Large intestine (tissue), 3 donors: ENCODE results near the gene FRMD3. TPM values are rescaled to one million over a fixed set of nuclear protein-coding genes. Genes with fewer than 3 reads are reported as not detected.

Source experiments
- DNase-seq, 2 donors: peaks; one replicate each; pipeline versions ENCODE4 v3.0.0 to v3.0.0-alpha.2; 2013
- H3K27ac ChIP-seq: one replicate; pipeline ENCODE4 v1.5.1; 2013; ENCODE audit warnings: low read length
- H3K27me3 ChIP-seq: 2 replicates; pipeline ENCODE4 v1.6.1; 2013; ENCODE audit warnings: low read length; ENCODE audit not compliant: control insufficient read depth, insufficient read depth
- H3K36me3 ChIP-seq: 2 replicates; pipeline ENCODE4 v1.6.1; 2013; ENCODE audit warnings: low read length; ENCODE audit not compliant: control insufficient read depth, insufficient read depth
- H3K4me1 ChIP-seq: one replicate; pipeline ENCODE4 v1.6.1; 2013; ENCODE audit warnings: low read length; ENCODE audit not compliant: control insufficient read depth, insufficient read depth
- H3K4me3 ChIP-seq: one replicate; pipeline ENCODE4 v1.5.1; 2013; ENCODE audit warnings: low read length
- H3K9me3 ChIP-seq: one replicate; pipeline ENCODE4 v1.6.1; 2013; ENCODE audit warnings: mild to moderate bottlenecking, low read depth, low read length, moderate library complexity; ENCODE audit not compliant: control insufficient read depth
- WGBS: methylation state at CpG from one replicate; pipeline ENCODE4 v1.1.5; 2013; ENCODE audit warnings: low lambda C conversion rate; ENCODE audit not compliant: insufficient coverage; 5-methylcytosine and 5-hydroxymethylcytosine counted together
- polyA plus RNA-seq: library from polyadenylated mRNA; unstranded; fragments of 120-200 nt; gene quantifications from one replicate; pipeline ENCODE4 v1.2.1, GENCODE V29; 2013

FRMD3 gene
- polyA plus RNA-seq, 1 donor: 4.4 TPM

DNA sequence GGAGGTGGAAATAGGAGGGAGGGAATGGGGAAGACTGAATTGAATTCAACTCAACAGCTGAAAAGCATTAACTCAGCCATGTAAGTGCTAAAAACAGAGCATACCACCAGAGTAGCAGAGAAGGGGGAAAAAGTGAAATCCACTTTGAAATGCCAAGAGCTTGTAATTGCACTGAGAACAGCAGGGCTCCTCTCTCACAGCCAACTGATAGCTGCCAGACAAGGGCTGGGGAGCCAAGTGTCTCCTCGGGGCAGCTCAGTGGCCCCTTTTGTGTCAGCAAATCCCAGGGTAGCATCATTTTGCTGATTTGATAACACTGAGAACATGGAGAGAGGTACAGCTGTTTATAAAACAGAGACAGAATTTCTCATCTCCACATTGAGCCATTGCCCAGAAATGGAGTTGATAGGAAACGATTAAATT lies 182.5 kb downstream of the FRMD3 start:
- no peak overlapping the region for H3K4me3 ChIP-seq
- H3K36me3 ChIP-seq: no peaks in the 10 kb centered on the region
- no peaks in the 10 kb centered on the region for H3K9me3 ChIP-seq
- H3K27me3 ChIP-seq: no peaks in the 10 kb centered on the region
- no peak overlapping the region for H3K27ac ChIP-seq
- peak in 1 of 2 donors; percentile 5 for DNase-seq
- H3K4me1 ChIP-seq: no peaks in the 10 kb centered on the region
- WGBS: no CpG with 5 or more reads among the region's 2 CpGs

DNA sequence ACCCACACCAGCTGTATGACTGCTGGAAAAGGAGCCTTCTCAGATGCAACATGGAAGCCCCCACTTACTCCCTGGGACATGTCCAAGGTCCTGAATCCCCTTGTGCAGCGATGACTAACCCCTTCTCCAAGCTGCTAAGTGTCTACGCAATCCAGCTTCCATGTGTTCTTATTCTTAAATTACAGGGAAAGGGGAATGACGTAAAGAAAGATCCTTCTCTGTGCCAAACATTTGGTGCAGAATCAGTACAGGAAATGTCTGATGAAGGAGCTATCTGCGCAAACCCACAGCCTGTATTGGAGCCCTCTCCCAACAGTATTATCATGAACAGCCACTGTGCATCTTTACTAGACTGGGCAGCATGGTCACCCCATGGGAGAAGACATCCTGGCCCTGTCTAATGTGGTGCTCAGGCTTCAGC lies 183.2 kb downstream of the FRMD3 start:
- no peak overlapping the region for H3K4me3 ChIP-seq
- no peaks in the 10 kb centered on the region for H3K36me3 ChIP-seq
- no CpG with 5 or more reads among the region's 4 CpGs for WGBS
- no peak overlapping the region for H3K27ac ChIP-seq
- DNase-seq: no peak
- no peaks in the 10 kb centered on the region for H3K4me1 ChIP-seq
- no peaks in the 10 kb centered on the region for H3K9me3 ChIP-seq
- H3K27me3 ChIP-seq: no peaks in the 10 kb centered on the region

DNA sequence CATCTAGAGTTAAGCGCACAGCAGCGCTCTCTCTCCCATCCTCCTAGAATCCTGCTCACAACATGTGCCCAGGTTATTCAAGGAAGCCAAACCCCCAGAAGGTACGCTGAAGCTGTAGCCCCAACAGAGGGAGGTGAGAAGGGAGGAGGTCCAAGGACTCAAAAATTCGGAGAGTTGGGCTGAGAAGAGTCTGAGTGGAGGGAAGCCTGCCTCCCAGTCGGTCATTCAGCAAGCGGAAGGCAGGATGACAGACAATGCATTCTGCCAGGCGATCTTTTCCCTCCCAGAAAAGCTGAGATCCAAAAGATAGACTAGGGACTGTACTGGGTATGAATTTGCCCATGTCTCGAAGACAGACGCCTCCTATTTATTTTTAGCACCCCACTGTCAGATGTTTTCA lies 189.2 kb downstream of the FRMD3 start:
- no peaks in the 10 kb centered on the region for H3K9me3 ChIP-seq
- no peak overlapping the region for H3K4me3 ChIP-seq
- 80% methylated on average over 1 of the region's 9 CpGs for WGBS
- H3K27me3 ChIP-seq: no peaks in the 10 kb centered on the region
- no peaks in the 10 kb centered on the region for H3K4me1 ChIP-seq
- H3K27ac ChIP-seq: no peak overlapping the region
- H3K36me3 ChIP-seq: no peaks in the 10 kb centered on the region
- no peak for DNase-seq

DNA sequence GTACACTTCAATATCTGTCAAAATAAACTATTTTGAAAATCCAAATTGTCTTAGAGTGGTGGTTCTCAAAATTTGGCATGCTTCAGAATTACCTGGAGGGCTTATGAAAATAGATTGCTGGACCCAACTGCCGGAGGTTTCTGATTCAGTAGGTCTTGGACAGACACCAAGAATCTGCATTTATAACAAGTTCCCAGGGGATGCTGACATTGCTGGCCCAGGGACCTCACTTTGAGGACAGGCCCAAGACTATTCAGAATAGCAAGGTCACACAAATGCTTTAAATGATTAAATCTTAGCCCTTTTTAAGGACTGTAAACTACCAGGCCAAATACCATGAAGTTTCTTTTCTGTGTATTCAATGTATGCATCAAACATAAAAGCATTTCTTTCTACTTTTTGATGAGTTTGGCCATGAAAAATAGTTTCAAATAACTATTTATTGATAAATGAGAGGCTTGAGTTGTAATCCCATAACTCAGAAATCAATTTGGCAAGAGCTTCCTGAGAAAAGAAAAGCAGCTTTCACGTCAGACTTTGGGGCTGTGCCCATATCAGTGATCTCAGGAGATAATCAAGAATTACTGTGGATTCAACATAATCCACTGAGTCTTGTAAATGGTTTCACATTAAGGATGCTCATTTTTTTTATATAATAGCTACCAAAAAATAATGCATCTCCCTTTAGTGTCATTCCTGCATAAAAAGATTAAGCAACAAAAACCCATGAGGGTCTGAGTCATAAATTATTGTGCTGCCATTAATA lies 191.4 kb downstream of the FRMD3 start:
- no CpG with 5 or more reads among the region's 2 CpGs for WGBS
- Histone ChIP-seq H3K9me3 (no peaks in the 10 kb centered on the region), H3K4me1 (no peaks in the 10 kb centered on the region), H3K27me3 (no peaks in the 10 kb centered on the region), H3K27ac (no peak overlapping the region), H3K36me3 (no peaks in the 10 kb centered on the region), H3K4me3 (no peak overlapping the region)
- no peak for DNase-seq

DNA sequence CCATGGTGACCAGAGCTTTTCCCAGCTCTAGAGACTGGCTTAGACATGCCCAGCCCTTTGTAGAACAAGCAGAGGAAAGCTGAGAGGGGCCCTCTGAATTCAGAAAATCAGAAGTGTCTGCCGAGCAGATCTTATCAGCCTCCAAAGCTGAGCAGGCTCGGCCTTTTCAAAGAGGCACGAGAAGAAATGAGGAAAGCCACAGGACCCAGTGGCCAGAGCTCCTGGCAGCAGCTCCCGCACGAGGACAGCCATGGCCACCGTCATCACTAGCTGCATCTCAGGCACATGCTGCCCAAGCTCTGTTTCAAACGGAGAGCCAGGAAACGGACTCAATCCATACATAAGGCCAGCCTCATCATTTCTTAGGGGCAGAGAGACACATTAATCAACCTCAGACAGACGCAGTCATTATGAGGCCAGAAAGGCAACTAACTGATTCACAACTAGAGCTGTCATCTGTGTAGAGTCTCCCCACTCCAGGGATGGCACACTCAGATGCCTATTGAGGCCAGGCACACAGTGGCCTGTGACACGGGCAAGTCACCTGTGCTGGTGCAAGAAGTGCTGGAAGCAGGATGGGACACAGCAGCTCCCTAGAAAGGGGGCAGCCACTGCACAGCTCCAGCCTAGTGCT lies 194.7 kb downstream of the FRMD3 start:
- Histone ChIP-seq H3K27me3 (no peaks in the 10 kb centered on the region), H3K4me1 (no peaks in the 10 kb centered on the region), H3K36me3 (no peaks in the 10 kb centered on the region), H3K27ac (no peak overlapping the region), H3K9me3 (no peaks in the 10 kb centered on the region), H3K4me3 (no peak overlapping the region)
- DNase-seq: no peak
- 40% methylated on average over 1 of the region's 10 CpGs for WGBS

DNA sequence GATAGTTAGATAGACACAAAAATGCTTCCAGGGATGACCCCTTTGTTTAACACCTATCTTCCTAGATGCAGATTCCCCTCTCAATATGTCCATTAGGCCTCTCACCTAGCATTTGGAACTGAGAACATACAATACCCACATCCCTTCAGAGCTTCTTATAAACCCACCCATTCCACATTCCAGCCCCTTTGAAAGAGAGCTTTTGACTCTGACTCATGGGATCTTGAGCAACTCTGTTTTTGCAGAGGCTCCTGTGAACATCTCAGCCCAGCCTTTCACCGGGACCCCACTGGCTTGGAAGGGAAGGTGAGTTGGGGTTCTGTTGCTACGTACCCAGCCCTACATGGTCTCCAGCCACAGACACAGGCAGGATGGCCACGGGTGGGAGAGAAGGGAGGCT lies 195.5 kb downstream of the FRMD3 start:
- DNase-seq: no peak
- Histone ChIP-seq H3K4me1 (no peaks in the 10 kb centered on the region), H3K36me3 (no peaks in the 10 kb centered on the region)

DNA sequence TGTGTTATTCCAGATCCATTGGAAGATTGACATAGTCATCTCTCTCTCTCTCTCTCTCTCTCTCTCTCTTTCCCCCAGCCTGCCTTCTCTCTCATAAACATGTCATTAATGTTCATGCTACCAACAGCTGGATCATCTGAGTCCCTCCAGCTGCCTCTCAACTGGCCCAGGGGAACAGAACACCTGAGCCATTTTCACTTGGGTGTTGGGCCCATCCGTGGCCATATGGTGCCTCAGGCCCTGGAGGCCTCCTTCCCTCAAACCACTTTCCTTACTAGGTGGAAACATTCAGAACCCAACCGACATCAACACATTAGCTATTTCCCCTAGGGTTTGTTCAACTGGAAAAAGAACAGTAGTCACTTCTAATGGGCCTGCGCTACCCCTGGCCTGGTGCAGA lies 196.2 kb downstream of the FRMD3 start:
- no peak overlapping the region for H3K4me3 ChIP-seq
- no peaks in the 10 kb centered on the region for H3K27me3 ChIP-seq
- no peaks in the 10 kb centered on the region for H3K36me3 ChIP-seq
- DNase-seq: no peak
- H3K4me1 ChIP-seq: no peaks in the 10 kb centered on the region
- no peaks in the 10 kb centered on the region for H3K9me3 ChIP-seq
- H3K27ac ChIP-seq: no peak overlapping the region
- WGBS: no CpG with 5 or more reads among the region's 3 CpGs

More for the DNA sequence above, 195.5 kb downstream of the FRMD3 start:
- Histone ChIP-seq H3K4me3 (no peak overlapping the region), H3K27me3 (no peaks in the 10 kb centered on the region), H3K27ac (no peak overlapping the region), H3K9me3 (no peaks in the 10 kb centered on the region)
- no CpG with 5 or more reads among the region's 3 CpGs for WGBS

DNA sequence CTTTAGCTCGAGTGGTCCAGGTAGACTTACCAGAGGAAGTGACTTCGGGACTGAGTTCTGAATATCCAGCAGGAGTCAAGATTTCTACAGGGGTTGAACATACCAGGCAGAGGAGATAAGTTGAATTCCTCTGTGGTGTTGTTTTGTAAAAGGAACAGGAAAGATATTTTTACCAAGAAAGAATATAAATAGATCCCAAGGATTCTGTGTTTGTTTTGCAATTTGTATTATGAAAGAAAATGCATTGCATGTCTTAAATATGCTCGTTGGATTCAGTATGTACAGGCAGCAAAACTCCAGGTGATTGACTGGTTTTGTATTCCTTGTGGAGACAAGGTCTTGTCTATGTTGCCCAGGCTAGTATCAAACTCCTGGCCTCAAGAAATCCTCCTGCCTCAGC lies 197.8 kb downstream of the FRMD3 start:
- no peaks in the 10 kb centered on the region for H3K27me3 ChIP-seq
- WGBS: 86% methylated on average over 1 of the region's 3 CpGs
- no peak overlapping the region for H3K4me3 ChIP-seq
- DNase-seq: no peak
- H3K4me1 ChIP-seq: no peaks in the 10 kb centered on the region
- no peak overlapping the region for H3K27ac ChIP-seq
- H3K9me3 ChIP-seq: no peaks in the 10 kb centered on the region
- no peaks in the 10 kb centered on the region for H3K36me3 ChIP-seq

DNA sequence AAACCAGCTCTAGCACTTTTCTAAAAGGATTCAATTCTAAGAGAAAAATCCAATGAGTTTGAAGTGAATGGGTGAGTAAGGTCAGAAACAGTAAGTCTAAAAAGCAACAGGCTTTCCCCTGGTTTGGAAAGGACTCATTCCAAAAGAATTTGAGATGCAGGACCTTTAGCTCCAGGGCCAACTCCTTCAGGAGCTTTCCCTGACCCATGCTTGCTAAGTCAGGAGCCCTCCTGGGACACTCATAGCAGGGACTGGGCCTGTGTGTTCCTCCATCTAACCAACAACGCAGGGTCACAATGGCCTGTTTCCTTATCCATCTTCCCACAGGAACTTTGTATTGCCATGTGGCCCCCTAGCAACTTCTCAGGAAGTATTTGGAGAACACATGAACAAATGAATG lies 198.8 kb downstream of the FRMD3 start:
- DNase-seq: no peak
- H3K27ac ChIP-seq: no peak overlapping the region
- no peaks in the 10 kb centered on the region for H3K36me3 ChIP-seq
- no CpG with 5 or more reads among the region's 1 CpG for WGBS
- H3K4me1 ChIP-seq: no peaks in the 10 kb centered on the region
- no peaks in the 10 kb centered on the region for H3K9me3 ChIP-seq
- H3K27me3 ChIP-seq: no peaks in the 10 kb centered on the region
- no peak overlapping the region for H3K4me3 ChIP-seq

DNA sequence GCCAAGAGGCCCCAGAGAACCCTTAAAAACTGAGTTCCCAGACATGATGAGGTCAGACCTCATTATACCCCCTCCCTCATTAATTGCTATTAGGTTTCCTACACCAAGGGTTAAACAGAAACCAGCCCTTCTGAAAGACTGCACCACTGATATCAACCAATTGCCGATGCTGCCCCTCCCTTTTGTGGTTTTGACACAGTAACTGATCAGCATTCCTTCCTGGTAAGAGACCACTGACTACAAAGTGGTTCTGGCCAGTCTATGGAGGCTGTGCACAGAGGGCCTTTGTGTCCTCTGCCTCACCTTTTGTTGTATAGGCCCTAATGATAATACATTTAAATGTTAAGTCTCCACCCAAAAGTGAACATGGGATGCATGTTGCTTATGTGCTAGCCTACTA lies 201.5 kb downstream of the FRMD3 start:
- Histone ChIP-seq H3K4me1 (no peaks in the 10 kb centered on the region), H3K27me3 (no peaks in the 10 kb centered on the region), H3K9me3 (no peaks in the 10 kb centered on the region), H3K36me3 (no peaks in the 10 kb centered on the region), H3K27ac (no peak overlapping the region), H3K4me3 (no peak overlapping the region)
- DNase-seq: no peak
- WGBS: no CpG with 5 or more reads among the region's 1 CpG

DNA sequence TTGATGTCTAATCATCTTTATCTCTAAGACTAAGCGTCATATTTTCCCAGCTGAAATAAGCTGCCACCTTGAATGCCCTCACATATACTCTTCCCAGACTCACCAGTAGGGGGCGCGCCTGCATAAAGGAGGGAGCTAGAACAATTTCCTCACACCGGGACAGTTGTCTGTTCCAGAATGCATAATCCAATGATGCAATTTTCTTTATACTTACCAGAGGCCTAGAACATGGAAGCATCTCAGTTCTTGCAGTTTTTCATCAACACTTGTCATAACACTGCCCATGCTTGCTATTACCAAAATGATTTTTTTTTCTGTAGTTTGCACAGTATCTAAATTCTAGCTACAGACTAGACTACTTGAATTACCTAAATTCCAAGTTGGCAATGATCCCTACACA lies 203.9 kb downstream of the FRMD3 start:
- Histone ChIP-seq H3K27me3 (no peaks in the 10 kb centered on the region), H3K36me3 (no peaks in the 10 kb centered on the region), H3K27ac (no peak overlapping the region), H3K4me3 (no peak overlapping the region), H3K9me3 (no peaks in the 10 kb centered on the region), H3K4me1 (no peaks in the 10 kb centered on the region)
- WGBS: no CpG with 5 or more reads among the region's 4 CpGs
- peak; percentile 61 to 67 for DNase-seq
